Neural cell (in vitro differentiated cells): ENCODE results near the gene APOD. TPM values are rescaled to one million over a fixed set of nuclear protein-coding genes. Genes with fewer than 3 reads are reported as not detected.

Experiments
- H2AFZ ChIP-seq: fragments of 200-600, 300-800 bp; sonication (generic), shearing (Covaris generic); 2 replicates; pipeline ENCODE4 v1.6.0; 2014; ENCODE audit warnings: low read depth, mild to moderate bottlenecking, antibody characterized with exemption, low read length, moderate library complexity
- H3F3A ChIP-seq: fragments of 200-600 bp; shearing (Covaris generic); 2 replicates; pipeline ENCODE4 v1.6.1; 2016; ENCODE audit warnings: mild to moderate bottlenecking, moderate library complexity, mixed read lengths, antibody characterized with exemption, low read length; ENCODE audit not compliant: insufficient read depth, poor library complexity, severe bottlenecking
- H3K27ac ChIP-seq: fragments of 200-600, 300-800 bp; sonication (generic), shearing (Covaris generic); 2 replicates; pipeline ENCODE4 v1.5.1; 2014; ENCODE audit warnings: mild to moderate bottlenecking, low read length, moderate library complexity
- H3K27me3 ChIP-seq: fragments of 300-800, 200-600 bp; sonication (generic), shearing (Covaris generic); 2 replicates; pipeline ENCODE4 v1.6.0; 2014; ENCODE audit warnings: mild to moderate bottlenecking, low read depth, low read length, moderate library complexity; ENCODE audit not compliant: insufficient read depth
- H3K36me3 ChIP-seq: fragments of 300-800, 200-600 bp; sonication (generic), shearing (Covaris generic); 2 replicates; pipeline ENCODE4 v1.5.1; 2014; ENCODE audit warnings: mild to moderate bottlenecking, antibody characterized with exemption, low read length, moderate library complexity; ENCODE audit not compliant: insufficient read depth
- H3K4me2 ChIP-seq: fragments of 300-800, 200-600 bp; sonication (generic), shearing (Covaris generic); 2 replicates; pipeline ENCODE4 v1.6.0; 2014; ENCODE audit warnings: mild to moderate bottlenecking, low read length
- H3K4me3 ChIP-seq: fragments of 300-800, 200-600 bp; sonication (generic), shearing (Covaris generic); 2 replicates; pipeline ENCODE4 v1.5.1; 2014; ENCODE audit warnings: mild to moderate bottlenecking, low read length, moderate library complexity
- H3K79me2 ChIP-seq: fragments of 200-600 bp; shearing (Covaris generic); replicated peaks from 2 replicates; pipeline ENCODE4 v1.6.0; 2014; ENCODE audit warnings: mild to moderate bottlenecking, low read length, moderate library complexity; ENCODE audit not compliant: insufficient read depth
- H3K9ac ChIP-seq: fragments of 300-800, 200-600 bp; sonication (generic), shearing (Covaris generic); 2 replicates; pipeline ENCODE4 v1.6.1; 2016; ENCODE audit warnings: mild to moderate bottlenecking, low read length, mixed read lengths
- H3K9me2 ChIP-seq: fragments of 200-600 bp; shearing (Covaris generic); 2 replicates; pipeline ENCODE4 v1.6.1; 2016; ENCODE audit warnings: mild to moderate bottlenecking, low read length, mixed read lengths; ENCODE audit not compliant: insufficient read depth
- H3K9me3 ChIP-seq: fragments of 200-600, 300-800 bp; sonication (generic), shearing (Covaris generic); 2 replicates; pipeline ENCODE4 v1.6.1; 2016; ENCODE audit warnings: mild to moderate bottlenecking, mixed run types, low read length, moderate library complexity, mixed read lengths
- H4K20me1 ChIP-seq: fragments of 200-600 bp; shearing (Covaris generic); 2 replicates; pipeline ENCODE4 v1.6.1; 2016; ENCODE audit warnings: mild to moderate bottlenecking, mixed run types; ENCODE audit not compliant: insufficient read depth
- CTCF ChIP-seq: fragments of 450-650 bp; IDR thresholded peaks from 2 replicates; pipeline ENCODE4 v1.5.1; 2014; ENCODE audit warnings: antibody characterized with exemption, mild to moderate bottlenecking, moderate library complexity; ENCODE audit not compliant: poor library complexity, severe bottlenecking
- EP300 ChIP-seq: fragments of 450-650 bp; conservative IDR thresholded peaks from 2 replicates; pipeline ENCODE4 v1.6.1; 2014; ENCODE audit warnings: antibody characterized with exemption, mild to moderate bottlenecking, moderate library complexity; ENCODE audit not compliant: poor library complexity, severe bottlenecking
- EZH2 ChIP-seq: fragments of 200-600, 300-800 bp; shearing (Covaris generic), sonication (generic); IDR thresholded peaks from 2 replicates; pipeline ENCODE4 v1.6.1; 2014; ENCODE audit warnings: antibody characterized with exemption, low read length, borderline replicate concordance, mild to moderate bottlenecking; ENCODE audit not compliant: insufficient read depth, poor library complexity, severe bottlenecking
- MXI1 ChIP-seq: fragments of 450-650 bp; conservative IDR thresholded peaks from 2 replicates; pipeline ENCODE4 v1.6.1; 2014; ENCODE audit warnings: antibody characterized with exemption, mild to moderate bottlenecking; ENCODE audit not compliant: poor library complexity, severe bottlenecking
- POLR2AphosphoS5 ChIP-seq: IDR thresholded peaks from 2 replicates; pipeline ENCODE4 v1.6.1; 2012
- RAD21 ChIP-seq: fragments of 450-650 bp; conservative IDR thresholded peaks from 2 replicates; pipeline ENCODE4 v1.6.1; 2014; ENCODE audit warnings: antibody characterized with exemption, mild to moderate bottlenecking, moderate library complexity
- REST ChIP-seq: IDR thresholded peaks from 2 replicates; pipeline ENCODE4 v1.6.1; 2012; ENCODE audit warnings: borderline replicate concordance
- SMC3 ChIP-seq: fragments of 450-650 bp; conservative IDR thresholded peaks from 2 replicates; pipeline ENCODE4 v1.6.1; 2014; ENCODE audit warnings: antibody characterized with exemption, mild to moderate bottlenecking, moderate library complexity; ENCODE audit not compliant: poor library complexity
- TAF1 ChIP-seq: IDR thresholded peaks from 2 replicates; pipeline ENCODE4 v1.6.1; 2012; ENCODE audit warnings: low read depth
- polyA plus RNA-seq: library from polyadenylated mRNA; depleted of rRNA; stranded (reverse); fragments of >200 nt; gene quantifications from 2 replicates; pipeline ENCODE4 v1.2.3, GENCODE V29; 2014

Gene APOD
- polyA plus RNA-seq, 1 donor from 2014 or later, result not detected

- H3K9ac ChIP-seq, result no peak overlapping the region
- TF ChIP-seq REST (no peak), SMC3 (no peak), POLR2AphosphoS5 (no peak), CTCF (no peak), TAF1 (no peak), EZH2 (no peak), RAD21 (no peak), EP300 (no peak), MXI1 (no peak)
- no peaks in the 10 kb centered on the region for H4K20me1 ChIP-seq
- no peaks in the 10 kb centered on the region for H3K27me3 ChIP-seq
- H3K79me2 ChIP-seq, result no peaks in the 10 kb centered on the region
- no peaks in the 10 kb centered on the region for H3K9me3 ChIP-seq
- H3K4me2 ChIP-seq, result no peak overlapping the region
- no peaks in the 10 kb centered on the region for H3F3A ChIP-seq
- H3K4me3 ChIP-seq, result no peak overlapping the region
- no peak overlapping the region for H3K27ac ChIP-seq
- H3K9me2 ChIP-seq, result no peaks in the 10 kb centered on the region
- no peaks in the 10 kb centered on the region for H3K36me3 ChIP-seq
- no peak overlapping the region for H2AFZ ChIP-seq
Observed at GRCh38 chr3:195565716-195566115, 18.0 kb downstream of the APOD start.

- no peak overlapping the region for H3K27ac ChIP-seq
- no peak overlapping the region for H2AFZ ChIP-seq
- H3K4me2 ChIP-seq, result no peak overlapping the region
- no peaks in the 10 kb centered on the region for H3K79me2 ChIP-seq
- H3K9me3 ChIP-seq, result no peaks in the 10 kb centered on the region
- H3K36me3 ChIP-seq, result no peaks in the 10 kb centered on the region
- no peak overlapping the region for H3K9ac ChIP-seq
- no peak overlapping the region for H3K4me3 ChIP-seq
- no peaks in the 10 kb centered on the region for H3K9me2 ChIP-seq
- H3F3A ChIP-seq, result no peaks in the 10 kb centered on the region
- no peaks in the 10 kb centered on the region for H3K27me3 ChIP-seq
- TF ChIP-seq MXI1 (no peak), REST (no peak), EZH2 (no peak), POLR2AphosphoS5 (no peak), RAD21 (no peak), SMC3 (no peak), TAF1 (no peak), EP300 (no peak), CTCF (no peak)
- H4K20me1 ChIP-seq, result no peaks in the 10 kb centered on the region
Observed at GRCh38 chr3:195563317-195563716, 20.4 kb downstream of the APOD start.
